ENCODE data around the gene TBC1D22A. TPM values are rescaled to one million over a fixed set of nuclear protein-coding genes. Genes with fewer than 3 reads are reported as not detected.

Gene TBC1D22A
- total RNA-seq, 4 donors from 2014 or later = 16.2 to 22.2 (median 17.8) TPM

GRCh38 chr22:47093720-47094119 lies 331.3 kb downstream of the TBC1D22A start:
- Histone ChIP-seq H3K27ac (no peak overlapping the region), H3K4me3 (no peak overlapping the region), H3K4me1 (peaks cover 0 to 26% (median 0%) of the 10 kb centered on the region in 3 donors), H3K36me3 (no peaks in the 10 kb centered on the region), H3K9me3 (no peaks in the 10 kb centered on the region), H3K27me3 (no peaks in the 10 kb centered on the region)
- 96 to 100% methylated on average over 3 to 4 of the region's 4 CpGs for WGBS, 2 donors (ENCODE audit: low coverage in 1 of 2)
- no peak for ATAC-seq
- no peak for TF ChIP-seq POLR2A (IDR thresholded peaks at IDR 0.05)

DNA sequence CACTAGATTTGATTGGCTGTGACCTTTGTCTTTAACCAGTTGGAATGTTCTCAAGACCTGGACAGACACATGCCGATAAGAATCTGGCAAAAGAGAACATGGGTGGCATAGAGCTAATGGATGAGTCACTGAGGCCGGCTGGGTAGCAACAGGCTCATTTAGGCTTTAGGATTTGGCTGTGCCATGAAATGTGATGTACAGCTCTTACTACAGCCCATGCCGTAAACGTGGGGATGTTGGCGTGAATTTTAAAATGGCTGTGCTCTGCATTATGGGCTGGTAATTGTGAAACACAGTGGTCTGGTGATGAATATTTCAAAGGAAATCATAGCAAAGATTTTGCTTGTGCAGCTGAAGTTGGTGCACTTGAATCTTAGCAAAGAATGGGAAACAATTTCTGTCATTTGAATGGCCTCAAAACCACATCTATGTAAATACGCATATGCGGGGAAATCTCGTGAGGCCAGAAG lies 332.4 kb downstream of the TBC1D22A start:
- Histone ChIP-seq H3K27me3 (no peaks in the 10 kb centered on the region), H3K36me3 (no peaks in the 10 kb centered on the region), H3K9me3 (no peaks in the 10 kb centered on the region), H3K4me3 (no peak overlapping the region), H3K4me1 (peaks cover 0 to 25% (median 0%) of the 10 kb centered on the region in 3 donors), H3K27ac (no peak overlapping the region)
- WGBS, 2 donors (ENCODE audit: low coverage in 1 of 2) = 89 to 95% methylated on average over 7 of the region's 8 CpGs
- TF ChIP-seq POLR2AphosphoS5 (IDR thresholded peaks at IDR 0.05) (no peak), EP300 (IDR thresholded peaks at IDR 0.05) (no peak), POLR2A (IDR thresholded peaks at IDR 0.05) (no peak)
- TF ChIP-seq, protein P1, sequence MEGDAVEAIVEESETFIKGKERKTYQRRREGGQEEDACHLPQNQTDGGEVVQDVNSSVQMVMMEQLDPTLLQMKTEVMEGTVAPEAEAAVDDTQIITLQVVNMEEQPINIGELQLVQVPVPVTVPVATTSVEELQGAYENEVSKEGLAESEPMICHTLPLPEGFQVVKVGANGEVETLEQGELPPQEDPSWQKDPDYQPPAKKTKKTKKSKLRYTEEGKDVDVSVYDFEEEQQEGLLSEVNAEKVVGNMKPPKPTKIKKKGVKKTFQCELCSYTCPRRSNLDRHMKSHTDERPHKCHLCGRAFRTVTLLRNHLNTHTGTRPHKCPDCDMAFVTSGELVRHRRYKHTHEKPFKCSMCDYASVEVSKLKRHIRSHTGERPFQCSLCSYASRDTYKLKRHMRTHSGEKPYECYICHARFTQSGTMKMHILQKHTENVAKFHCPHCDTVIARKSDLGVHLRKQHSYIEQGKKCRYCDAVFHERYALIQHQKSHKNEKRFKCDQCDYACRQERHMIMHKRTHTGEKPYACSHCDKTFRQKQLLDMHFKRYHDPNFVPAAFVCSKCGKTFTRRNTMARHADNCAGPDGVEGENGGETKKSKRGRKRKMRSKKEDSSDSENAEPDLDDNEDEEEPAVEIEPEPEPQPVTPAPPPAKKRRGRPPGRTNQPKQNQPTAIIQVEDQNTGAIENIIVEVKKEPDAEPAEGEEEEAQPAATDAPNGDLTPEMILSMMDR (IDR thresholded peaks at IDR 0.05) = no peak
- no peak for ATAC-seq

GRCh38 chr22:47095395-47096122 lies 333.1 kb downstream of the TBC1D22A start:
- no peak for ATAC-seq
- Histone ChIP-seq H3K9me3 (no peaks in the 10 kb centered on the region), H3K4me3 (no peak overlapping the region), H3K4me1 (peaks cover 0 to 18% (median 0%) of the 10 kb centered on the region in 3 donors), H3K36me3 (no peaks in the 10 kb centered on the region), H3K27me3 (no peaks in the 10 kb centered on the region), H3K27ac (no peak overlapping the region)
- 70 to 89% methylated on average over 2 of the region's 5 CpGs for WGBS, 2 donors (ENCODE audit: low coverage in 1 of 2)
- no peak for TF ChIP-seq POLR2AphosphoS5 (IDR thresholded peaks at IDR 0.05)
- no peak for TF ChIP-seq POLR2A (IDR thresholded peaks at IDR 0.05)
- TF ChIP-seq EP300 (IDR thresholded peaks at IDR 0.05) = no peak
- TF ChIP-seq, protein P1 (IDR thresholded peaks at IDR 0.05) = no peak

DNA sequence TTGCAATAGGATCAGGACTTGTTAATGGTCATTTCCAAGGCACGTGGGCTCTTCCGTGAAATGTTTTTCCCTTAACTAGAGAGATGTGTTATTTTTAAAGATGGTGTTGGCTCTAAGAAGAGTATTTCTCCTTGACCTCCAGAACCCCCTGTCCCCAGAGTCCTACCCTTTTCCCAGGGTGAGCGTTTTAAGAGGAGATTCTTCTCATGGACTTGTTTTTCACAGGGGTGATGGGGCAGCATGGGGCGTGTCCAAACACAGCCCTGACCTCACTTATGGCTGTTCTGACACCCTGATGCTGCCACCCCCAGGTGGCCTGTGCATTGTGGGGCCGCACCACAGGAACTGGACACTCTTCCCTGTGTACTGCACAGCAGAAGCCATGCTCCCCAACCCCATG lies 335.7 kb downstream of the TBC1D22A start:
- no peak overlapping the region for H3K27ac ChIP-seq

DNA sequence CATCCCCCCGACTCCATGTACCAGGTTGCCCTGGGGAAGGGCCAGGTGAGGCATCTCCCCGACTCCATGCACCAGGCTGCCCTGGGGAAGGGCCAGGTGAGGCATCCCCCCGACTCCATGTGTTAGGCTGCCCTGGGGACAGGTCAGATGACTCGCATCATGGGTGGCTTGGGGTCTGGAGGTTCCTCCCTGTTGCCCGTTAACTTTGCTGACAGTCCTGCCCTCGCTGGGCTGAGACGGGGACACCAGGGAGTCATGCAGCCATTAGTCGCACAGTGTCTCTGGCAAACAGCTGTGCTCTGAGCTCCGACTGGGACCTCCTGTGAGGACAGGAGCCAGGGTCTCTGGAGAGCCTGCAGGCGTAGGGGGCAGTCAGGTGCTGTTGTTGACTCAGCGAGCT lies 336.1 kb downstream of the TBC1D22A start:
- Histone ChIP-seq H3K27ac (no peak overlapping the region), H3K4me1 (no peaks in the 10 kb centered on the region), H3K9me3 (no peaks in the 10 kb centered on the region), H3K27me3 (no peaks in the 10 kb centered on the region), H3K36me3 (peaks cover 0 to 10% of the 10 kb centered on the region in 2 donors), H3K4me3 (no peak overlapping the region)
- TF ChIP-seq POLR2A (IDR thresholded peaks at IDR 0.05) (no peak), POLR2AphosphoS5 (IDR thresholded peaks at IDR 0.05) (no peak), EP300 (IDR thresholded peaks at IDR 0.05) (no peak)
- TF ChIP-seq, protein P1 (IDR thresholded peaks at IDR 0.05) = no peak
- no peak for ATAC-seq
- WGBS, 2 donors (ENCODE audit: low coverage in 1 of 2) = no CpG with 5 or more reads among the region's 11 CpGs

More for the DNA sequence above, 335.7 kb downstream of the TBC1D22A start:
- no peaks in the 10 kb centered on the region for H3K27me3 ChIP-seq
- peaks cover 0 to 10% of the 10 kb centered on the region in 2 donors for H3K36me3 ChIP-seq
- H3K9me3 ChIP-seq = no peaks in the 10 kb centered on the region
- WGBS, 2 donors (ENCODE audit: low coverage in 1 of 2) = 64 to 70% methylated on average over 2 of the region's 5 CpGs
- no peaks in the 10 kb centered on the region for H3K4me1 ChIP-seq
- no peak for ATAC-seq
- TF ChIP-seq POLR2AphosphoS5 (IDR thresholded peaks at IDR 0.05) (no peak), POLR2A (IDR thresholded peaks at IDR 0.05) (no peak), EP300 (IDR thresholded peaks at IDR 0.05) (no peak)
- TF ChIP-seq, protein P1 (IDR thresholded peaks at IDR 0.05) = no peak
- H3K4me3 ChIP-seq = no peak overlapping the region

Measured in gastroesophageal sphincter (tissue), 4 donors.